A673 (cell line): ENCODE data around the gene FAM120B. TPM values are rescaled to one million over a fixed set of nuclear protein-coding genes. Genes with fewer than 3 reads are reported as not detected.

ENCODE experiments used
- BruUV-seq: library from RNA; stranded (reverse); fragments of 400-500 nt; replicated peaks from 2 replicates; lab custom pipeline; 2021; lab: Mats Ljungman, UMichigan
- CTCF ChIA-PET: fragments of 300-600 bp; sonication (Branson Sonifier 250); formaldehyde crosslinking; loops from one replicate; lab custom pipeline; 2022; ENCODE audit warnings: antibody characterized with exemption; lab: Charles Lee
- POLR2A ChIA-PET: fragments of 300-600 bp; sonication (Branson Sonifier 250); formaldehyde crosslinking; loops from one replicate; lab custom pipeline; 2022; ENCODE audit warnings: antibody characterized with exemption; ENCODE audit not compliant: low non-redundant PET; lab: Charles Lee
- DNase-seq: peaks from one replicate; pipeline ENCODE4 v3.0.0-alpha.2; 2015; ENCODE audit warnings: low spot score
- H3K27ac ChIP-seq: fragments of 200-600 bp; sonication (generic); 2 replicates; pipeline ENCODE4 v1.5.1; 2016; ENCODE audit warnings: mixed run types, low read depth, mild to moderate bottlenecking, mixed read lengths, antibody characterized with exemption, low read length; ENCODE audit not compliant: poor library complexity, severe bottlenecking
- H3K27me3 ChIP-seq: fragments of 200-600 bp; sonication (generic); replicated peaks from 2 replicates; pipeline ENCODE4 v1.6.1; 2017; ENCODE audit warnings: mixed run types, low read depth, mild to moderate bottlenecking, mixed read lengths, antibody characterized with exemption, low read length; ENCODE audit not compliant: insufficient read depth, poor library complexity
- H3K36me3 ChIP-seq: fragments of 200-600 bp; sonication (generic); 2 replicates; pipeline ENCODE4 v1.6.1; 2016; ENCODE audit warnings: mixed run types, mild to moderate bottlenecking, mixed read lengths, antibody characterized with exemption, low read length; ENCODE audit not compliant: insufficient read depth, poor library complexity, severe bottlenecking
- H3K4me1 ChIP-seq: fragments of 200-600 bp; sonication (generic); 2 replicates; pipeline ENCODE4 v1.6.1; 2017; ENCODE audit warnings: mixed run types, mild to moderate bottlenecking, mixed read lengths, antibody characterized with exemption, low read length; ENCODE audit not compliant: insufficient read depth, poor library complexity, severe bottlenecking
- H3K4me3 ChIP-seq: fragments of 200-600 bp; sonication (generic); 2 replicates; pipeline ENCODE4 v1.5.1; 2016; ENCODE audit warnings: low read depth, mixed run types, mild to moderate bottlenecking, mixed read lengths, low read length; ENCODE audit not compliant: poor library complexity, severe bottlenecking
- H3K9me3 ChIP-seq: fragments of 200-600 bp; sonication (generic); 2 replicates; pipeline ENCODE4 v1.6.1; 2016; ENCODE audit warnings: mixed run types, low read depth, mild to moderate bottlenecking, mixed read lengths, antibody characterized with exemption, low read length; ENCODE audit not compliant: poor library complexity, severe bottlenecking
- EZH2 ChIP-seq: fragments of 200-600 bp; sonication (generic); IDR thresholded peaks from 2 replicates; pipeline ENCODE4 v1.6.1; 2017; ENCODE audit warnings: borderline replicate concordance, low read depth, mild to moderate bottlenecking, mixed read lengths, antibody characterized with exemption, low read length; ENCODE audit not compliant: poor library complexity, severe bottlenecking
- intact Hi-C: fragments of 100-400 bp; cut with micrococcal nuclease; formaldehyde crosslinking; loops from one replicate; pipeline ENCODE4 v1.10.0; 2022; ENCODE audit not compliant: unreplicated experiment
- total RNA-seq: library from RNA; stranded (reverse); gene quantifications from 2 replicates; pipeline ENCODE4 v1.2.3, GENCODE V29; 2021
- TF ChIP-seq, protein P1 (sequence below): fragments of 300-800, 200-600 bp; sonication (generic); conservative IDR thresholded peaks from 2 replicates; pipeline ENCODE4 v1.5.1; 2017; ENCODE audit warnings: low read depth, mild to moderate bottlenecking, antibody characterized with exemption, low read length, moderate library complexity, mixed read lengths

Gene FAM120B
- total RNA-seq, 1 experiment from 2014 or later, result 31.6 TPM

DNA sequence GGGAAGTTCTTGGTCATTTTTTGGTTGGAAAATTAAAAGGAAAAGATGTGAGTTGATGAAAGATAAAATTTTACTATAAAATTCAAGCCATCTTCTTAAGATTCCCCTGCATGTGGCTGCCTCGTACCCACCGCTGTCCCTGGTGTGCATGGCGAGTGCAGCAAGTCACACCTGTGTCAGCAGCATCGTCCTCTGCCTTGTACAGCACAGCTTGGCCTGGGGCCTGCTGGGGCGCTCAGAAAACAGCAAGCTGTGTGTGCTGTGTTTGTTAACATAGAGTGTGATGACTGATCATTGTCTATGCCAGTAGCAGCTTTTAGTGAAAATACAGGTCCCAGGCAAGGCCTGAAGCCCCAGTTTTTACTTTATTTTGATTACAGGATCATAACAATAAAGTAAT, 56.7 kb downstream of the FAM120B start:
- ChIA-PET CTCF (no interaction called here), POLR2A (no interaction called here)
- peaks cover 7% of the 10 kb centered on the region for H3K36me3 ChIP-seq
- intact Hi-C loops, result no loop called here
- H3K9me3 ChIP-seq, result no peaks in the 10 kb centered on the region
- TF ChIP-seq, protein P1, sequence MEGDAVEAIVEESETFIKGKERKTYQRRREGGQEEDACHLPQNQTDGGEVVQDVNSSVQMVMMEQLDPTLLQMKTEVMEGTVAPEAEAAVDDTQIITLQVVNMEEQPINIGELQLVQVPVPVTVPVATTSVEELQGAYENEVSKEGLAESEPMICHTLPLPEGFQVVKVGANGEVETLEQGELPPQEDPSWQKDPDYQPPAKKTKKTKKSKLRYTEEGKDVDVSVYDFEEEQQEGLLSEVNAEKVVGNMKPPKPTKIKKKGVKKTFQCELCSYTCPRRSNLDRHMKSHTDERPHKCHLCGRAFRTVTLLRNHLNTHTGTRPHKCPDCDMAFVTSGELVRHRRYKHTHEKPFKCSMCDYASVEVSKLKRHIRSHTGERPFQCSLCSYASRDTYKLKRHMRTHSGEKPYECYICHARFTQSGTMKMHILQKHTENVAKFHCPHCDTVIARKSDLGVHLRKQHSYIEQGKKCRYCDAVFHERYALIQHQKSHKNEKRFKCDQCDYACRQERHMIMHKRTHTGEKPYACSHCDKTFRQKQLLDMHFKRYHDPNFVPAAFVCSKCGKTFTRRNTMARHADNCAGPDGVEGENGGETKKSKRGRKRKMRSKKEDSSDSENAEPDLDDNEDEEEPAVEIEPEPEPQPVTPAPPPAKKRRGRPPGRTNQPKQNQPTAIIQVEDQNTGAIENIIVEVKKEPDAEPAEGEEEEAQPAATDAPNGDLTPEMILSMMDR, result no peak
- TF ChIP-seq EZH2, result no peak
- no peak overlapping the region for H3K27ac ChIP-seq
- no peaks in the 10 kb centered on the region for H3K27me3 ChIP-seq
- no peaks in the 10 kb centered on the region for H3K4me1 ChIP-seq
- no peak for DNase-seq
- no TSS peak for BruUV-seq
- no peak overlapping the region for H3K4me3 ChIP-seq

DNA sequence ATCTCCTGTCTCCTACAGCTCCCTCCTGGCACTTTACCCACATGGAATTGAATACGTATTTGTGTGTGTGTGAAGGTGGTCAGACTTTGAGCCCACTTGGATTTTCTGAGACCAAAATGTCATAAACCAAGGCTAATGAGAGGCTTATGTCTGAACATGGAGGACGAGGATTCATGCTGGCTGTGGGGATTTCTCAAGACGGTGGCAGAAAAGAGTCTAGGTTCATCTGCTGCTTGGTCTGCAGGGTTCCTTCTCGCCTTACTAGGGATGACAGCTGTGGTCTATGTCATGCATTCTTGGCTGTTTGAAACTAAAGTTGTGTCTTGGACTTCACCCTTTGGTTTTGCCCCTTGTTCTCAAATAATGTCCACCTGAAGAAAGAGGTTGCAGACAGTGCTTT, 58.6 kb downstream of the FAM120B start:
- intact Hi-C loops, result no loop called here
- ChIA-PET POLR2A (no interaction called here), CTCF (no interaction called here)
- no peak for DNase-seq
- no peaks in the 10 kb centered on the region for H3K9me3 ChIP-seq
- H3K36me3 ChIP-seq, result no peaks in the 10 kb centered on the region
- no peaks in the 10 kb centered on the region for H3K27me3 ChIP-seq
- TF ChIP-seq, protein P1, result no peak
- no peak for TF ChIP-seq EZH2
- H3K4me1 ChIP-seq, result no peaks in the 10 kb centered on the region
- H3K27ac ChIP-seq, result no peak overlapping the region
- H3K4me3 ChIP-seq, result no peak overlapping the region
- BruUV-seq, result no TSS peak

DNA sequence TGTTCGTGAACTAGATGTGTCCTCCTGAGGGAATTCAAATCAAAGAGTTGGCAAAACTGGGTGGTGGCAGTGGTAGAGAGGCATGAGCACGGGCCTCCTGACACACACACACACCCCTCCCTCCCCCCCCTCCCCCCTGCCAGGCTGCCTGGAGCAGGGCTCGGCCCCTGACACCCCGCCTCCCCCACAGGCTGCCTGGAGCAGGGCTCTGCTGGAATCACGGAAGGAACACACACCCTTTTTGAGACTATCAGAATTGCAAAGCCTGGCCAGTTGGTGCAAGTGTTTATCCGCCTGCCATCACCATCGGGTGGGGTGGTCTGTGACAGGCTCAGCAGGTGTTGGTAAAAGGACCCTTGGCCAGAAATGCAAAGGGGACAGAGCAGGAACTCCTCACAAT, 59.0 kb downstream of the FAM120B start:
- POLR2A ChIA-PET, result no interaction called here
- CTCF ChIA-PET, result no interaction called here
- TF ChIP-seq EZH2, result no peak
- TF ChIP-seq, protein P1, result no peak
- DNase-seq, result no peak
- BruUV-seq, result no TSS peak
- H3K27me3 ChIP-seq, result no peaks in the 10 kb centered on the region
- intact Hi-C loops, result no loop called here
- no peaks in the 10 kb centered on the region for H3K9me3 ChIP-seq
- no peaks in the 10 kb centered on the region for H3K36me3 ChIP-seq
- H3K4me1 ChIP-seq, result no peaks in the 10 kb centered on the region
- no peak overlapping the region for H3K4me3 ChIP-seq
- H3K27ac ChIP-seq, result no peak overlapping the region
